HepG2 (cell line): ENCODE results near the gene SMCO1. TPM values are rescaled to one million over a fixed set of nuclear protein-coding genes. Genes with fewer than 3 reads are reported as not detected.
A peak's percentile ranks its signal among the peaks of the same experiment; 100 is the strongest.

Experiments
- ATAC-seq: fragments of 200-7000 bp; cut with Tn5 transposase; 3 replicates; pipeline ENCODE4 v1.9.1; 2020; ENCODE audit warnings: mild to moderate bottlenecking, moderate library complexity
- BruUV-seq: library from RNA; stranded (reverse); fragments of 400-500 nt; replicated peaks from 2 replicates; lab custom pipeline; 2021; lab: Mats Ljungman, UMichigan
- CTCF ChIA-PET: fragments of 300-600 bp; formaldehyde crosslinking; extraction: SDS; loops from one replicate; lab custom pipeline; 2021; ENCODE audit warnings: low total read pairs, inconsistent platforms, low intra/inter-chr PET ratio; lab: Yijun Ruan, JAX
- POLR2A ChIA-PET: fragments of 350-600 bp; sonication (Branson Sonifier 250); formaldehyde crosslinking; loops from one replicate; lab custom pipeline; 2020; ENCODE audit warnings: antibody characterized with exemption, inconsistent platforms; lab: Yijun Ruan, JAX
- DNase-seq: peaks from one replicate; pipeline ENCODE4 v3.0.0-alpha.2; 2015; ENCODE audit warnings: low spot score
- FAIRE-seq: peaks from 3 replicates; lab custom pipeline; 2011; peaks lifted over from hg19 to GRCh38; lab: Jason Lieb, UNC
- H2AFZ ChIP-seq: one replicate; pipeline ENCODE4 v1.6.1; 2011; ENCODE audit warnings: low read length, inconsistent platforms
- H3K27ac ChIP-seq: fragments of 300-600 bp; 3 replicates; pipeline ENCODE4 v1.8.0; 2011; ENCODE audit warnings: mixed run types, mild to moderate bottlenecking, mixed read lengths, low read length, inconsistent platforms; ENCODE audit not compliant: insufficient read depth; ENCODE audit errors: extremely low read length
- H3K27me3 ChIP-seq, 2 experiments: fragments of 200-600 bp in 1 of 2; 2 replicates in 1 of 2; 3 replicates in 1 of 2; pipeline versions ENCODE4 v1.6.0 to v1.8.0; 2011; ENCODE audit warnings: low read length in 2 of 2, mild to moderate bottlenecking in 2 of 2, moderate library complexity in 2 of 2, inconsistent platforms in 1 of 2; ENCODE audit not compliant: insufficient read depth in 2 of 2, control insufficient read depth in 1 of 2
- H3K36me3 ChIP-seq, 2 experiments: fragments of 200-600 bp in 1 of 2; replicated peaks in 1 of 2; 2 replicates in 1 of 2; 3 replicates in 1 of 2; pipeline versions ENCODE4 v1.5.1 to v1.8.0; 2011; ENCODE audit warnings: low read length in 2 of 2, inconsistent platforms in 1 of 2; ENCODE audit not compliant: insufficient read depth in 2 of 2, control insufficient read depth in 1 of 2
- H3K4me1 ChIP-seq: 2 replicates; pipeline ENCODE4 v1.5.1; 2012; ENCODE audit warnings: low read length, inconsistent platforms; ENCODE audit not compliant: insufficient read depth
- H3K4me2 ChIP-seq: 2 replicates; pipeline ENCODE4 v1.6.0; 2011; ENCODE audit warnings: low read depth, low read length, inconsistent platforms
- H3K4me3 ChIP-seq, 3 experiments: fragments of 200-600 bp in 1 of 3; sonication (generic), shearing (Covaris generic) in 1 of 3; replicated peaks in 1 of 3; 2 replicates each; pipeline ENCODE4 v1.5.1; 2011 to 2016; ENCODE audit warnings: low read length in 3 of 3, inconsistent platforms in 2 of 3, low read depth in 2 of 3, mild to moderate bottlenecking in 2 of 3, control low read depth in 1 of 3, mixed read lengths in 1 of 3; ENCODE audit not compliant: insufficient read depth in 1 of 3
- H3K79me2 ChIP-seq: one replicate; pipeline ENCODE4 v1.6.1; 2011; ENCODE audit warnings: low read length, inconsistent platforms; ENCODE audit not compliant: insufficient read depth
- H3K9ac ChIP-seq: 2 replicates; pipeline ENCODE4 v1.6.0; 2011; ENCODE audit warnings: mild to moderate bottlenecking, low read depth, low read length, inconsistent platforms; ENCODE audit not compliant: insufficient read depth
- H3K9me3 ChIP-seq: 2 replicates; pipeline ENCODE4 v1.5.1; 2012; ENCODE audit warnings: mild to moderate bottlenecking, low read length
- H4K20me1 ChIP-seq: 2 replicates; pipeline ENCODE4 v1.6.0; 2011; ENCODE audit warnings: inconsistent platforms, mild to moderate bottlenecking, low read length, moderate library complexity; ENCODE audit not compliant: insufficient read depth
- BCL3 ChIP-seq: sonication (generic); formaldehyde crosslinking; IDR thresholded peaks from 2 replicates; pipeline ENCODE4 v1.5.1; 2020; ENCODE audit warnings: mild to moderate bottlenecking, missing genetic modification reagents, moderate library complexity
- BCLAF1 ChIP-seq: fragments of 450-650 bp; IDR thresholded peaks from 2 replicates; pipeline ENCODE4 v1.6.1; 2017; ENCODE audit warnings: mild to moderate bottlenecking
- KDM3A ChIP-seq: IDR thresholded peaks from 2 replicates; pipeline ENCODE4 v1.6.1; 2018; ENCODE audit warnings: low read depth, missing compliant biosample characterization
- KMT2A ChIP-seq: sonication (generic); formaldehyde crosslinking; IDR thresholded peaks from 2 replicates; pipeline ENCODE4 v1.4.0; 2020; ENCODE audit warnings: missing genetic modification reagents
- NFE2L2 ChIP-seq: fragments of 150-350 bp; IDR thresholded peaks from 2 replicates; pipeline ENCODE4 v1.6.1; 2014; ENCODE audit warnings: low read length
- RERE ChIP-seq: IDR thresholded peaks from 2 replicates; pipeline ENCODE4 v1.6.1; 2016; ENCODE audit warnings: low read depth, missing genetic modification reagents, missing compliant biosample characterization
- TOE1 ChIP-seq: sonication (generic); formaldehyde crosslinking; IDR thresholded peaks from 2 replicates; pipeline ENCODE4 v1.4.0; 2020; ENCODE audit warnings: mild to moderate bottlenecking, missing genetic modification reagents
- ZNF121 ChIP-seq: sonication (generic); formaldehyde crosslinking; IDR thresholded peaks from 2 replicates; pipeline ENCODE4 v1.5.0; 2020; ENCODE audit warnings: mild to moderate bottlenecking, missing genetic modification reagents
- ZNF253 ChIP-seq: sonication (generic); formaldehyde crosslinking; IDR thresholded peaks from 2 replicates; pipeline ENCODE4 v1.8.0; 2022; ENCODE audit warnings: mild to moderate bottlenecking, missing genetic modification reagents, borderline replicate concordance
- ZNF326 ChIP-seq: sonication (generic); formaldehyde crosslinking; IDR thresholded peaks from 2 replicates; pipeline ENCODE4 v1.4.0; 2020; ENCODE audit warnings: missing genetic modification reagents, borderline replicate concordance
- ZNF792 ChIP-seq: IDR thresholded peaks from 2 replicates; pipeline ENCODE4 v1.6.1; 2016
- WGBS: methylation state at CpG from one replicate; pipeline ENCODE4 v1.1.6; 2017; ENCODE audit warnings: low lambda C conversion rate; 5-methylcytosine and 5-hydroxymethylcytosine counted together
- in situ Hi-C: cut with HindIII; loops from 2 replicates; pipeline ENCODE4 v1.10.0; 2017; ENCODE audit warnings: low pct_unique_long_range_greater_than_20kb; ENCODE audit not compliant: extremely low pct_ligation_motif_present
- intact Hi-C: fragments of 100-400 bp; cut with micrococcal nuclease; formaldehyde crosslinking; loops from one replicate; pipeline ENCODE4 v1.10.0; 2022; ENCODE audit not compliant: unreplicated experiment
- polyA plus RNA-seq, 8 experiments: library from polyadenylated mRNA; depleted of rRNA in 3 of 8; stranded (reverse) in 7 of 8; unstranded in 1 of 8; fragments of >200 nt; fragmentation: Illumina TruSeq in 4 of 8; extraction: Trizol in 4 of 8; gene quantifications; 2 replicates each; pipeline versions ENCODE4 v1.2.1 to v1.2.3, GENCODE V29; 2011 to 2016; ENCODE audit warnings: low read depth in 4 of 8, missing spikeins in 1 of 8, mixed read lengths in 1 of 8; ENCODE audit not compliant: insufficient read depth in 1 of 8
- total RNA-seq, 5 experiments: library from RNA; depleted of rRNA; stranded (reverse); fragments of >200 nt; fragmentation: Illumina TruSeq; extraction: Trizol; gene quantifications; 2 replicates each; pipeline ENCODE4 v1.2.3, GENCODE V29; 2016; ENCODE audit warnings: low read depth in 1 of 5

SMCO1 gene
- total and polyA plus RNA-seq, 2 of the 13 experiments (the other 11 are each of a cell fraction or from before 2014, with no cell fraction given) = not detected

GRCh38 chr3:196547067-196547466 lies 31.9 kb upstream of the SMCO1 start:
- H2AFZ ChIP-seq = no peak overlapping the region
- CTCF ChIA-PET = no interaction called here
- no peak overlapping the region for H3K9ac ChIP-seq
- no peaks in the 10 kb centered on the region for H3K36me3 ChIP-seq
- H3K4me1 ChIP-seq = peaks cover 13% of the 10 kb centered on the region
- H3K27me3 ChIP-seq = 0 out of 5 replicates have a peak, but pooled peaks cover 0 to 2% of the 10 kb centered on the region in 2 experiments
- H3K4me2 ChIP-seq = no peak overlapping the region
- H3K27ac ChIP-seq = no peak overlapping the region
- H4K20me1 ChIP-seq = no peaks in the 10 kb centered on the region
- intact Hi-C loops = no loop called here
- H3K4me3 ChIP-seq = no peak overlapping the region
- 76% methylated on average over 2 of the region's 2 CpGs for WGBS
- DNase-seq = no peak
- TF ChIP-seq ZNF326 (CRISPR knock-in tag) (no peak), ZNF121 (CRISPR knock-in tag) (no peak), BCLAF1 (no peak), NFE2L2 (no peak), ZNF792 (CRISPR knock-in tag) (no peak), KMT2A (CRISPR knock-in tag) (no peak), ZNF253 (CRISPR knock-in tag) (no peak), TOE1 (CRISPR knock-in tag) (no peak), KDM3A (CRISPR knock-in tag) (no peak), BCL3 (CRISPR knock-in tag) (no peak), RERE (CRISPR knock-in tag) (no peak)
- TF ChIP-seq, all 625 proteins: peak for 0
- H3K79me2 ChIP-seq = no peaks in the 10 kb centered on the region
- POLR2A ChIA-PET = no interaction called here
- FAIRE-seq = no peak
- in situ Hi-C loops = no loop called here
- H3K9me3 ChIP-seq = peaks cover 19% of the 10 kb centered on the region
- no TSS peak for BruUV-seq
- peak; percentile 82 for ATAC-seq
